ENCODE results near the gene SLC38A10.
A peak's percentile ranks its signal among the peaks of the same experiment; 100 is the strongest.

The SLC38A10 gene

GRCh38 chr17:81222906-81223761 lies 72.0 kb downstream of the SLC38A10 start, which contains the start of gene CEP131:
TSS of gene CEP131 (minus strand) at chr17:81222965. CDS start at chr17:81220056, 2,909 bp downstream.
- DNase-seq = peak; percentile 100

DNA sequence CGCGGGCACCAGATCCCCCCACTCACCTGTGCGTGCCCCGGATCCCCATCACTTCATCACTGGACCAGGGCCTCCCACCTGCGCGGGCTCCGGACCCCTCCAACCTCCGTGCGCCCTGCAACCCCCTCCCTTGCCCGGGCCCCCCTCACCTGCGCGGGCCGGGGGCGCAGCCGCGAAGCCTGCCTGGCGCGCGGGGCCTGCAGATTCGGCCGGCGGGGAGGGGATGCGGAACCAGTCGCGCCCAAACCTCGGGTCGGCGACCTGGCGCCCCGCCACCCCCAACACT lies 72.5 kb downstream of the SLC38A10 start:
- no peak for DNase-seq

DNA sequence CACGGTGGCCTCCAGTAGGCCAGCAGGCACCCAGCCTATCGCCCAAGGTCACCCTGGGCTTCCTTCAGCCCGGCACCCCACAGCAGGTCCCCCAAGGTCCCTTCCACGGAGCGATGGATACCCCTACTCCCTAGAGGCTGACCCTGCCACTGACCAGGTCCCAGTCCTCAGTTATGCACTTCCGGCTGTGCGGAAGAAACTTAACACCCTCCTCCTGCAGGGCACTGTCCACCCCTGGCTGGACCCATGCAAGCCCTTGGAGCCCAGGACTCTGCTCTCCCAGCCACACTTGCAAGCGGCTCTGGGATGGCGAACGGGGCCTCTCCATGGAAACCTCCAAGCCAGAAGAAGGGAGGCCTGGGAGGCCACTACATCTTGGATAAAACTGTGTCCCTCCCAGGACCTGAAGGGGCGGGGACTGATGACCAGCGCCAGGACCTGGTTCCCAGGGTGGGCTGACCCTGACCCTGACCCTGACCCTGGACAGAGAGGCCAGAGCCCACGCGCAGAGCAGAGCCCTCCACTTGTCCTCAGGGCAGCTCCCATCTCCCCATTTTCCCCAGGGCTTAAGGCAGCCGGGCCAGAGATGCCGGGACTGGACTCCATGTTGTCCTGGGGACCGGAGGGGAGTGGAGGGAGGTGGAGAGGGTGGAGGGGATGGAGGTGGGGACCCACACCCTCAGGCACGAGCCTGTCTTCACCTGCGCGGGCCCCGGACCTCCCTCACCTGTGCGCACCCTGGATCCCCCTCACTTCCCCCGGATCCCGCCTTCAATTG lies 73.1 kb downstream of the SLC38A10 start:
- DNase-seq = no peak

DNA sequence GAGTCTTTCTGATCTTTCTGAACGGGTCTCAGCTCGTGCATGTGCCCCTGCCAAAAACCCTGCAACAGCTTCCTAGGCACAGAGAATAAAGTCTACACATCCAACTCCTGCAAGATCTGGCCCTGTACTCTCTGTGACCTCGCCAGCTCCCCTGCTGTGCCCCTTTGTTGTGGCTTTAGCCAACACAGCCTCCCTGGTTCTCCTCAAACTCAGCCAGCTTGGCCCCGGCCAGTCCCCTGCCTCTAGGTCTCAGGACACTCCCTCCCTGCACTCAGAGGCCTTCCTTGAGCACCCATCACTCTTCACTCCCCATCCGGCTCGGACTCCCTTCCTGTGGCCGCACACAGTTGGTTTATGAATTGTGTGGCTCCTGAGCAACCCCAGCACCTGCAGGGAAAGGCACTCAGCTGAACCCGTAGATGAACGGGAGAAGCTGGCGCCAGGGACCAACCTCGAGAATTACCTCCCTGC lies 73.7 kb downstream of the SLC38A10 start:
- no peak for DNase-seq

- no peak for DNase-seq
Observed at GRCh38 chr17:81219476-81220180, 75.5 kb downstream of the SLC38A10 start.

- no peak for DNase-seq
Observed at GRCh38 chr17:81218991-81219390, 76.1 kb downstream of the SLC38A10 start.

DNA sequence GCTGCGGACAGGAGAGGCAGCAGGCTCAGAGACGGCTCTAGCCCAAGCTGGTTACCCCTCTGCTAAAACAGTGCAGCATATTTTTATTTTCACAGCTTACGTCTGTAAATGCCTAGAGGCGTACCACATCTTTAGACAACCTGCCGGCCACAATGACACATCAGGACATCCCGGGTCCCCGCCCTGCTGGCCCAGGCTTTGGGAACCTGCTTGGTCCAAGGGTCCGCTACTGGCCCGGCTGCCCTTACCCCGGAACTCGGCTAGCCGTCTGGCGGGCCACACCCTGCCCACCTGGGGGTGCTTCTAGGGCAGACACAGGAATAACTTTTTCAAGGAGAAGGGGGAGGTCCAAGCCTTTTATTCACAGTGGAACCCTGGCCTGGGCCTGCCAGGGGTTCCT lies 76.6 kb downstream of the SLC38A10 start:
- DNase-seq = no peak

DNA sequence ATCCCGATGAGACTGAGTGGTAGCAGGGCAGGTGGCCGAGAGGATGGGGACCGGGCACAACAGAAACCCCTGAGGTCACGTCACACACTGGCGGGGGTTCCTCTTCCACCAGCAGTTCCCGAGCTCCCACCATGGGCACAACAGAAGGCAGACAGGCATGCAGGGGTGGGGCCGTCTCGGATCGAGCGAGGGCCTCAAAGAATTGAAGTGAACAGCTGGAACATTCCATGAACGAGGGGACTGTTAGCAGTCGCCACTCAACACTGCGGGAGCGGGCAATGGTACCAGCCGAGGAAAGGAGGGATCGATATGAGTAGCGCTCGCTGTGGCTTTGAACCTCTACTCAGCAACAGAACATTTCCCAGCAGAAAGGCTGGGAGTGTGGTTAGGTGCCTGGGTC lies 77.6 kb downstream of the SLC38A10 start:
- no peak for DNase-seq

DNA sequence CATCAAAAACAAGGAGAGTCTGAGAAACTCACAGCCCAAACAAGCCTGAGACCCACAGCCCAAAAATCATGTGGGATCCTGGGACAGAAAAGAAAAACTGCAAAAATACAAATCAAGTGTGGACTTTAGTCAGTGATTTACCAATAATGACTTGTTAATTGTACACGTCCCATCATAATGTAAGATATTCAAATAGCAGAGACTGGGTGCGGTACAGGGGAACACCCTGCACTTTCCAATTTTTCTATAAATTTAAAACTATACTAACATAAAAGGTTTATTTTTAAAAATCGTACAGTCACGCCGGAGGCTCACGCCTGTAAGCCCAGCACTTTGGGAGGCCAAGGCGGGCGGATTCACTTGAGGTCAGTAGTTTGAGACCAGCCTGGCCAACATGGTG lies 81.1 kb downstream of the SLC38A10 start:
- DNase-seq = no peak

GRCh38 chr17:81212365-81212764 lies 82.7 kb downstream of the SLC38A10 start:
- no peak for DNase-seq

- DNase-seq = no peak
Observed at GRCh38 chr17:81210868-81211267, 84.2 kb downstream of the SLC38A10 start.

GRCh38 chr17:81210466-81210865 lies 84.6 kb downstream of the SLC38A10 start:
- no peak for DNase-seq

GRCh38 chr17:81209141-81209540 lies 86.0 kb downstream of the SLC38A10 start:
- no peak for DNase-seq

GRCh38 chr17:81208651-81209050 lies 86.5 kb downstream of the SLC38A10 start:
- no peak for DNase-seq

DNA sequence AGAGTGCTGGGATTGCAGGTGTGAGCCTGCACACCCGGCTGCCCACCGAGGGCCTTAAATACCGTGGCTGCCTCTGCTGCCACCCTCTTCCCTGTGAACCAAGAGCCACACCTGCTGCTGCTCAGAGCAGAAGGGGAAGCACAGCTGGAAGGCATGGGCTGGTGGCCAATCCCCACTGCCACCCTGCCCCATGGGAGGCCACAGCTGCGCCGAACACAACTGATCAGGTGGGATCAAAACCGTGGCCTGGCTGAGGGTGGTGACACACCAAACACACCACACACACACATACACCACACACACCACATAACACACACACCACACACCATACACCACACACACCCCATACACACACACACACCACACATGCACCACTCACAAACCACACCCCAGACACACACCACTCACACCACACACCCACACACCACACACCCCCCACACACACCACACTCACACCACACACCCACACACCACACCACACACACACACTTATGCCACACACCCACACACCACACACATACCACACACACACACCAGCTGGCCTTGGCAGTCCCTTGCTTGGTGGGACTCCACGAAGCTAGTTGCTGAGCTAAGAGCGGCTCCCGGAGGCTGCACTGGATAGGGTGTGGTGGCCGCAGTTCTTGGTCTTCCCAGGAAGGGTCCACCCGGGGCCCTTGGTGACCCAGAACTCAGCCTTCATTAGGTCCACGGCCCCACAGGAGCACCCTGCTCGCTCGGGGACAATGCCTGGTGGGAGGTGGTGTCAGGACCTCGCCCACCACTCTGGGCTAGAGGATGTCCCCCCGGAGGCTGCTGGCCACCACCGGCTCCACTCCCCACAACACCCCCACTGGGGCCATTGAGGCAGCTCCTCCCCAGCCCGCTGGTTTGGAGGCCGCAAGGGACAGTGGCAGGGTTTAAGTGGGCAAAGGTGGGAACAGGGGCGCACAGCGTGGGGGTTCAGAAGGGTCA lies 87.2 kb downstream of the SLC38A10 start:
- no peak for DNase-seq

- no peak for DNase-seq
Observed at GRCh38 chr17:81206657-81207056, 88.5 kb downstream of the SLC38A10 start.

- DNase-seq = no peak
Observed at GRCh38 chr17:81206166-81206565, 88.9 kb downstream of the SLC38A10 start.

DNA sequence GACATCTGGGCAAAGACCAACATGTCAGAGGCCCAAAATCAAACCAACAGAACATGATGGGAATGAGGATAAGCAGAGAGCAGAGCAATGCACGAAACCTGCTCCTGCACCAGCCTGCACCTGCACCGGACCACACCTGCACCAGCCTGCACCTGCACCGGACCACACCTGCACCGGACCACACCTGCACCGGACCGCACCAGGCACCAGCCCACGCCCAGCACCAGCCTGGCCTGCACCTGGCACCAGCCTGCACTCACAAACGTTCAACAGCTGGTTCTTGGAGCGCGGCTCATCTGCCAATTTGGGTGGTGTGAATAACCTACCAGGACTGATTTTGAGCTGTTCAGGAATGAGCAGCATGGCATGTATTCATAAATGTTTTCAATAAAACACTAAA lies 90.5 kb downstream of the SLC38A10 start:
- no peak for DNase-seq

DNA sequence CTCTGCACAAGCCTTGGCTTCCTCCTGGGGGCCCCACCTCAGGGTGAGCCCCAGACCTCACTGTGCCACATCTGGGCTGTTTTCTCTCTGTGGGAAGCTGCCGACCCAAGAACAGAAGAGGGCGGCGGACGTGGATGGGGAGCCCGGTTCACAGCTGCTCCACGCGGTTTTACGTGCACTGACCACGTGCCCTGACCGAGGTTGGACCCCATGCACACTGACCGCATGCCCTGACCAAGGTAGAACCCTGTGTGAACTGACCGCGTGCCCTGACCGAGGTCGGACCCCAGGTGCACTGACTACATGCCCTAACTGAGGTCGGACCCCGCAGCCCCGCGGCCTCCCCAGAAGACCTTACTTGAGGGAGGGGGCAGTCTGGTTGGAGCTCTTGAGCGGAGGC lies 92.0 kb downstream of the SLC38A10 start:
- DNase-seq = no peak

- no peak for DNase-seq
Observed at GRCh38 chr17:81202318-81202717, 92.8 kb downstream of the SLC38A10 start.

DNA sequence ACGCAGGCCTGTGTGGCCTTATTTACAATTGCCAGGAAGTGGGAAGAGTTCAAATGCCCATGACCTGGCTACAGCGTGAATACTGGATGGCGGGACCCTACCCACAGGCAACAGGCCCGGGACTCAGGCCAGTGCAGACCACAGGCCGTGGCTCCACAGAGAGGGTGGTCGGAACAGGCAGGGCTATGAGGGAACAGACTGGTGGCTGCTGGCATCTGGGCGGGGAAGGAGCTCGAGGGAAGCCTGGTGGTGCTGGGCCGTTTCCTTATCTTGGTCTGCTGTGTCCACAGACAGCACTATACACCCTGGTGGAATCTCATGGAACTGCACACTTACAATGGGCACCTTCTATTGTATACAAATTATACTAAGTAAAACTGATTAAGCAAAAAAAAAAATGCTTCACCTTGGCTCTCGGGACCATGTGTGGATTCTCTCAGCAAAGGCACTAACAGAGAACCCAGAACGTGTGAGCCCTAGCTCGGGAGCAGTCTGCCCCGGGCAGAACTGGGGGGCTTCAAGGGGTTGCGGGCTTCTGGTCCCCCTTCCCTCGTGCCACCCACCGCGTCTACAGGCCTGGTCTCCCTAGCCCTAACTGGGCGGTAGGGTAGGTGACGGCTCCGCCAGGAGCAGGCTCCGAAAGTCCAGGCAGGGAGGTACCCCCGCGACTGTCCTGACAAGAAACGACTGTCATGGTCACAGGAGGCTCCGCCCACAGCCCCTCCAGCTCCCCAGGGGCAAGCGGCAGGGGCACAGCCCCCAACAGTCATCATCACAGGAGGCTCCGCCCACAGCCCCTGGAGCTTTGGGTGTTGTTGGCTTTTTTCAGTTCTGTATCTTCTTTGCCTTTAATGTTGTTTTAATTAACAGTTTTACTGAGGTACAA lies 94.2 kb downstream of the SLC38A10 start:
- DNase-seq = peak; percentile 90

All from suppressor macrophage treated with lipopolysaccharide for 4 hours (primary cell).